ENCODE data around the gene VILL. TPM values are rescaled to one million over a fixed set of nuclear protein-coding genes. Genes with fewer than 3 reads are reported as not detected.

The VILL gene
- polyA plus RNA-seq, 2 donors = 4.9 to 16.7 TPM

DNA sequence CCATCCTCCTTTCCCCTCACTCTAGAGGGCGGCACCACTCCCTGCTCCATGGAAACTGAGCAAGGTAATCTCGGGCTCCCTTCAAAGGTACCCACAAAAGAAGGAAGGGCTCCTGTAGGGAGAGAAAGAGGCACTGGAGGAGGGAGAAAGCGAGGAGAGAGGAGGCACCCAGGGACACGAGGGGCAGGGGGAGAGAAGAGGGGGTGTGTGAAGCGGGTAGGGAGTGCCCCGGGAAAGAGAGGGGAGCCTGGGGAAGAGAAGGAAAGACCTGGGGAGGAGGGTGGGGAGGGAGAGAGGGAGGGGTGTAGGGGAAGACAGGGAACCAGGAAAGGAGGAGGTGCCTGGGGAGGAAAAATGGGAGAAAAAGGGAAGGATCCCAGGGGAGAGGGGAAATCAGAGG, 523 bp downstream of the VILL start:
- Histone ChIP-seq H3K36me3 (ENCODE audit: control insufficient read depth in 2 of 2, insufficient read depth in 2 of 2, low read length in 1 of 2) (peaks cover 0 to 6% of the 10 kb centered on the region in 2 donors), H3K27ac (ENCODE audit: low read depth in 2 of 2, low read length in 1 of 2) (no peak overlapping the region), H3K9me3 (ENCODE audit: control insufficient read depth in 2 of 2, insufficient read depth in 1 of 2, low read depth in 1 of 2, low read length in 1 of 2) (no peaks in the 10 kb centered on the region), H3K4me1 (ENCODE audit: control insufficient read depth in 2 of 2, insufficient read depth in 2 of 2, low read length in 1 of 2) (peaks cover 9 to 36% of the 10 kb centered on the region in 2 donors), H3K4me3 (ENCODE audit: low read depth in 1 of 2, low read length in 2 of 2) (peak overlapping the region in 1 of 2 donors; percentile 17), H3K27me3 (ENCODE audit: control insufficient read depth in 1 of 2, insufficient read depth in 2 of 2, low read length in 2 of 2) (no peaks in the 10 kb centered on the region)
- 49% methylated on average over 6 of the region's 6 CpGs for WGBS, 2 donors

DNA sequence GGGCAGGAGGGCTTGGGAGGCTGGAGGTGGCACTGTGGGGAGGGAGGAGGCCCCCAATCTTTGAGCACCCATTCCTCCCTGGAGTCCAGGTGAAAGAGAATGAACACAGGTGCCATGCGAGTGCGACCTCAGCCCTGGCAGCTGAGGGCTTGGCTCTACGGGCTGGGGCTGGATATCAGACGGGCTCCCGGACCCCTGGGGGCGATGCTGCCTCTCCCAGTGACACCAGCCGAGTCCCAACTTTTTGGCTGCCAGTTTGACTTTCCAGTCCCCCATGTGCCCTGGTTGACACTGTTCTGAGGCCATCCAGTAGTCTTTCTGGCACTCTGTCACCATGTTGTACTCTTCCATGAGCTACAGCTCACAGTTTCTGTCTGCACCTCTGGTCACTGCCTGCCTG, 1.2 kb downstream of the VILL start:
- H3K4me1 ChIP-seq (ENCODE audit: control insufficient read depth in 2 of 2, insufficient read depth in 2 of 2, low read length in 1 of 2) = peaks cover 3 to 30% of the 10 kb centered on the region in 2 donors

DNA sequence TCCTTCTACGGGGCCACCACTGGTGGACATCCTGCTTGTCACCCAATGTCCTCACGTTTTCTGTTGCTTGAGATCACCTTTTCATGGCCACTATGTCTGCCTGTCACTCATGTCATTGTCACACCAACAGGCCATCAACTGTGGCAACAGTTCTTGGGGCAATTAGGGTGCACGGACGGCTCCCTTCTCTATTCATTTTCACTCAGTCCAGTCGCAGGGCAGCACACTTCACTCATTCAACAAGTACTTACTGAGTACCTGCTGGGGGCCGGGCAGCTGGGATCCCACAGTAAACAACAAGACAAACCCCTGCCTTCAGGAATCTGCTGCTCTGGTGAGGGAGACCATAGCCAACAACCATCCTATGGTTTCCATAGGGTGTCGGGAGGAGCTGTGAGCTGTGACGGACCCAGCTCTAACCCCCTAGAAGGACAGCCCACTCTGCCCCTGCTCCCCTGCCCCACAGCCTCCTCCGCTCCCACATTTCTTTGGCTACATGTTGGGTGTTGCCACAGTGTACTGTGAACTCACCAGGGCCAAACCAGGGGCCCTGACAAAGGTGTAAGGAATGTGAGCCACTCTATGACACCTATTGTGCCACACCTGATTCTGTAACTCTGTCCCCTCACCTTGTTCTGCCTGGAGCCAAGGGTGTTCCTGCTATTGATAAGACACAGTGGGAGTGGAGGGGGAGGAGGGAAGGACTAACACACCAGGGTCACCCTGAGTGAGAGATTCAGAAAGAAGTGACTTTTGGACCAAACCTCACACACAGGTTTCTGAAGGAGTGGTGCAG, 1.9 kb downstream of the VILL start:
- Histone ChIP-seq H3K4me3 (ENCODE audit: low read depth in 1 of 2, low read length in 2 of 2) (no peak overlapping the region), H3K9me3 (ENCODE audit: control insufficient read depth in 2 of 2, insufficient read depth in 1 of 2, low read depth in 1 of 2, low read length in 1 of 2) (no peaks in the 10 kb centered on the region), H3K27me3 (ENCODE audit: control insufficient read depth in 1 of 2, insufficient read depth in 2 of 2, low read length in 2 of 2) (no peaks in the 10 kb centered on the region), H3K36me3 (ENCODE audit: control insufficient read depth in 2 of 2, insufficient read depth in 2 of 2, low read length in 1 of 2) (peaks cover 0 to 6% of the 10 kb centered on the region in 2 donors), H3K4me1 (ENCODE audit: control insufficient read depth in 2 of 2, insufficient read depth in 2 of 2, low read length in 1 of 2) (peaks cover 0 to 29% of the 10 kb centered on the region in 2 donors), H3K27ac (ENCODE audit: low read depth in 2 of 2, low read length in 1 of 2) (peak overlapping the region; percentile 62 to 83)
- 82 to 89% methylated on average over 9 of the region's 9 CpGs for WGBS, 2 donors

More for the DNA sequence above, 1.2 kb downstream of the VILL start:
- Histone ChIP-seq H3K27me3 (ENCODE audit: control insufficient read depth in 1 of 2, insufficient read depth in 2 of 2, low read length in 2 of 2) (no peaks in the 10 kb centered on the region), H3K27ac (ENCODE audit: low read depth in 2 of 2, low read length in 1 of 2) (peak overlapping the region in 1 of 2 donors; percentile 27), H3K36me3 (ENCODE audit: control insufficient read depth in 2 of 2, insufficient read depth in 2 of 2, low read length in 1 of 2) (peaks cover 0 to 6% of the 10 kb centered on the region in 2 donors), H3K9me3 (ENCODE audit: control insufficient read depth in 2 of 2, insufficient read depth in 1 of 2, low read depth in 1 of 2, low read length in 1 of 2) (no peaks in the 10 kb centered on the region), H3K4me3 (ENCODE audit: low read depth in 1 of 2, low read length in 2 of 2) (no peak overlapping the region)
- 80 to 86% methylated on average over 7 of the region's 7 CpGs for WGBS, 2 donors

DNA sequence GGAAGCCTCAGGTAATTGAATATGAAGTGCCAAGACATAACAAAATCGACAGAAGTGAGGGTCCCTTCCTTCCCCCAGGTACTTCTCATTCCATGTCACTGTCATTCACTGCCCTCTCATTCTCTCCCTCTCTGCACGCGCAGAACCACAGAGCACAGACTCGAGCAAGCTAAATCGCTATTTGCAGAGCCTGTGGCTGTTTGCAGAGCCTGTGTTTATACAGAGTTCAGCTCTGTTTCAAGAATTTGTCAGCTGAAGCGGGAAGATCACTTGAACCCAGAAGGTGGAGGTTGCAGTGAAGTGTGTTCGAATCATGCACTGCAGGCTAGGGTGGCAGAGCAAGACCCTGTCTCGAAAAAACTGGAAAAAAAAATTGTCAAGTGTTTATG, 2.5 kb downstream of the VILL start:
- WGBS, 2 donors = 61 to 77% methylated on average over 8 of the region's 8 CpGs
- Histone ChIP-seq H3K27ac (ENCODE audit: low read depth in 2 of 2, low read length in 1 of 2) (peak overlapping the region; percentile 83 to 85), H3K27me3 (ENCODE audit: control insufficient read depth in 1 of 2, insufficient read depth in 2 of 2, low read length in 2 of 2) (no peaks in the 10 kb centered on the region), H3K36me3 (ENCODE audit: control insufficient read depth in 2 of 2, insufficient read depth in 2 of 2, low read length in 1 of 2) (peaks cover 0 to 6% of the 10 kb centered on the region in 2 donors), H3K4me3 (ENCODE audit: low read depth in 1 of 2, low read length in 2 of 2) (no peak overlapping the region), H3K9me3 (ENCODE audit: control insufficient read depth in 2 of 2, insufficient read depth in 1 of 2, low read depth in 1 of 2, low read length in 1 of 2) (no peaks in the 10 kb centered on the region), H3K4me1 (ENCODE audit: control insufficient read depth in 2 of 2, insufficient read depth in 2 of 2, low read length in 1 of 2) (peaks cover 0 to 26% of the 10 kb centered on the region in 2 donors)

DNA sequence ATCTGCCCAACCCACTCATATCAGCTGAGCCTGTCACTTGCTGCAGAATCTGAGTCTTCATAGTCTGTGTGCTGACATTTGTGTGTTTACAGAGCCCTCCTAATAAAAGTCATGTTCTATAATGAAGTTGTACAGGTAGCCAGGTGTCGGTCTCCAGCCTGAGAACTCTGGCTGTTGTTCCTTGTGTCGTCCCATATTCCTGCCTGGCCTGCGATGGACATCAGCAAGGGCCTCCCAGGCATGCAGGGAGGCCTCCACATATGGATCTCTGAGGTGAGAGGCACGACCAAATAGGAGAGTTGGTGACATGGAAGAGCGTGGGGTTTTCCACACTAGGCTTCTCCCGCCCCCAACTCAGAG, 2.9 kb downstream of the VILL start:
- no peaks in the 10 kb centered on the region for H3K9me3 ChIP-seq (ENCODE audit: control insufficient read depth in 2 of 2, insufficient read depth in 1 of 2, low read depth in 1 of 2, low read length in 1 of 2)
- H3K36me3 ChIP-seq (ENCODE audit: control insufficient read depth in 2 of 2, insufficient read depth in 2 of 2, low read length in 1 of 2) = peaks cover 0 to 6% of the 10 kb centered on the region in 2 donors
- peaks cover 0 to 29% of the 10 kb centered on the region in 2 donors for H3K4me1 ChIP-seq (ENCODE audit: control insufficient read depth in 2 of 2, insufficient read depth in 2 of 2, low read length in 1 of 2)
- peak overlapping the region; percentile 73 to 81 for H3K4me3 ChIP-seq (ENCODE audit: low read depth in 1 of 2, low read length in 2 of 2)
- H3K27me3 ChIP-seq (ENCODE audit: control insufficient read depth in 1 of 2, insufficient read depth in 2 of 2, low read length in 2 of 2) = no peaks in the 10 kb centered on the region
- 48 to 55% methylated on average over 6 of the region's 6 CpGs for whole genome bisulfite sequencing, 2 donors
- H3K27ac ChIP-seq (ENCODE audit: low read depth in 2 of 2, low read length in 1 of 2) = peak overlapping the region; percentile 83 to 85

DNA sequence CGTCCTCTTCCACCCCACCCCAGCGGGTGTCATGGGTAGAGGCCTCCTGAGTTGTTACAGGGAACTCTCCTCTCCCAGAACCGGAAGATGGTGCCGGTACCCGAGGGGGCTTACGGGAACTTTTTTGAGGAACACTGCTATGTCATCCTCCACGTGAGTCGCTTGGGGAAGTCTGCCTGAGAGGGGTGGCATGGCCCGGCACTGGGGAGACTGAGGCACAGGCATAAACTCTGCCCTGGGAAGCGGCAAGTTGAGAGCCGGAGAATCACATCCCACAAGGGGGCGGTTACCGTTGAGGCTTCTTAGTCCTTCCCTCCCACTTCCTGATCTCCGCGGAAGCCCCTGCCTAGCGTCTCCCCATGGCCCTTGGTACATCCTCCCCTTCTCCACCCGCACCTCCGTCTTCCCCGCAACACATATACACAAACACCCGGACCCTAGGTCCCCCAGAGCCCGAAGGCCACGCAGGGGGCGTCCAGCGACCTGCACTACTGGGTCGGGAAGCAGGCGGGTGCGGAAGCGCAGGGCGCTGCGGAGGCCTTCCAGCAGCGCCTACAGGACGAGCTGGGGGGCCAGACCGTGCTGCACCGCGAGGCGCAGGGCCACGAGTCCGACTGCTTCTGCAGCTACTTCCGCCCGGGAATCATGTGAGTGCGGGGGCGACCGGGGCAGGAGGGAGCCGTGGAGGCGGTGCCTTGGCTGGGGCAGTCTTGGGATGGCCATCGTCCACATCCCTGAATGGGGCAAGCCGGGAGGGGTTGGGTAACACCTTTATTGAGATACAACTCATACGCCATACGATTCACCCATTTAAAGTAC, 3.4 kb downstream of the VILL start:
- Histone ChIP-seq H3K9me3 (ENCODE audit: control insufficient read depth in 2 of 2, insufficient read depth in 1 of 2, low read depth in 1 of 2, low read length in 1 of 2) (no peaks in the 10 kb centered on the region), H3K4me3 (ENCODE audit: low read depth in 1 of 2, low read length in 2 of 2) (peak overlapping the region; percentile 73 to 81), H3K27ac (ENCODE audit: low read depth in 2 of 2, low read length in 1 of 2) (peak overlapping the region; percentile 83 to 85), H3K27me3 (ENCODE audit: control insufficient read depth in 1 of 2, insufficient read depth in 2 of 2, low read length in 2 of 2) (no peaks in the 10 kb centered on the region), H3K36me3 (ENCODE audit: control insufficient read depth in 2 of 2, insufficient read depth in 2 of 2, low read length in 1 of 2) (peaks cover 0 to 6% of the 10 kb centered on the region in 2 donors), H3K4me1 (ENCODE audit: control insufficient read depth in 2 of 2, insufficient read depth in 2 of 2, low read length in 1 of 2) (peaks cover 0 to 32% of the 10 kb centered on the region in 2 donors)
- 2 to 11% methylated on average over 48 to 49 of the region's 49 CpGs for WGBS, 2 donors

DNA sequence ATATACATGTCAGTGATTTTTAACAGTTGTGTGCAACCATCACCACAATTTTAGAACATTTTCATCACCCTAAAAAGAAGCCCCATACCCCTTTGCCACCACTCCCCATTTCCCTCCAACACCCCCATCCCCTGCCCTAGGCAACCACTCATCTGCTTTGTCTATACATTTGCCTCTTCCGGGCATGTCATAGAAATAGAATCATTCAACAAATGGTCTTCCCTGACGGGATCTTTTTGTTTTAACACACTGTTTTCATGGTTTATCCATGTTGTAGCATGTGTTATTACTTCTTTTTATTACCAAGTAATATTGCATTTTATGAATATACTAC, 4.0 kb downstream of the VILL start:
- Histone ChIP-seq H3K27ac (ENCODE audit: low read depth in 2 of 2, low read length in 1 of 2) (peak overlapping the region in 1 of 2 donors; percentile 83), H3K4me3 (ENCODE audit: low read depth in 1 of 2, low read length in 2 of 2) (peak overlapping the region; percentile 73 to 81), H3K4me1 (ENCODE audit: control insufficient read depth in 2 of 2, insufficient read depth in 2 of 2, low read length in 1 of 2) (peaks cover 0 to 32% of the 10 kb centered on the region in 2 donors), H3K27me3 (ENCODE audit: control insufficient read depth in 1 of 2, insufficient read depth in 2 of 2, low read length in 2 of 2) (no peaks in the 10 kb centered on the region), H3K36me3 (ENCODE audit: control insufficient read depth in 2 of 2, insufficient read depth in 2 of 2, low read length in 1 of 2) (peaks cover 0 to 10% of the 10 kb centered on the region in 2 donors), H3K9me3 (ENCODE audit: control insufficient read depth in 2 of 2, insufficient read depth in 1 of 2, low read depth in 1 of 2, low read length in 1 of 2) (no peaks in the 10 kb centered on the region)
- WGBS, 2 donors = 12 to 26% methylated on average over 2 of the region's 2 CpGs

DNA sequence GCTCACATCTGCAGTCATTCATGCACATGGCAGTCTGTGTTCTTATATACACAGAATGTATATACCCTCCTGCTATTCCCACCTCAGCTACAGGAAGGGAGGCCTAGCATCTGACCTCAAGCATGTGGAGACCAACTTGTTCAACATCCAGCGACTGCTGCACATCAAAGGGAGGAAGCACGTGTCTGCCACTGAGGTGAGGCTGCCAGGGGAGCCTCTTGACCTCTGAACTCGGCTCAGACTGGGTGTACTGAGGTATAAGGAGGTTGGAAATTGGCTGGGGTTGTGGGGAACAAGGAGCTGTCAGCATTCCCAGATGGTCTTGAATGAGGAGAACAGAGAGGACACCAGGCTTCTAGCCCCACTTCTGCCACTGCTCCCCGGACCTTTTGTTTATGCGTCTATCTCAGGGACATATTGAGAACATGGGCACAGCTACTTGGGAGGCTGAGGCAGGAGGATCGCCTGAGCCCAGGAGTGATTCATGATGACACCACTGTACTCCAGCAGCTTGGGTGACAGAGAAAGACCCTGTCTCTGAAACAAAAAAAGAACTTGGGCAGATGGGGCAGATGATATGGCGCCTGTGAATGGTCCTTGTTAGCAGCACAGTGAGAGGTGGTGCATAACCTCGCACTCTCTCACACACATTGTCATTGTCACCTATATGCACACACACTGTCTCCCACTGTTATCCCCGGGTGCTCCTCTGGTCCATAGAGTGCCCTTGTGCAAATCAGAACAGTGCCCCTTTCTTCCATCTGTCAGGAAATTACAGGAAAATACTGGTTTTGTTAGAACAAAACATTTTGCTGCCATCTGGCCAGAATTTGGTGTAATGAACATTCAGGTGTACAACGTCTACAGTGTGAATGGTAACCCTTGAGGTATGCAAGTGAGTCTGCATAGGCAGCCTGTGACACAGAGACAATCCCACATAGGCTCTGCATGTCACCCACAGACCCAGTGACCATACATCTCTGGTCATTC, 5.4 kb downstream of the VILL start:
- Histone ChIP-seq H3K9me3 (ENCODE audit: control insufficient read depth in 2 of 2, insufficient read depth in 1 of 2, low read depth in 1 of 2, low read length in 1 of 2) (no peaks in the 10 kb centered on the region), H3K27ac (ENCODE audit: low read depth in 2 of 2, low read length in 1 of 2) (peak overlapping the region in 1 of 2 donors; percentile 14), H3K36me3 (ENCODE audit: control insufficient read depth in 2 of 2, insufficient read depth in 2 of 2, low read length in 1 of 2) (peaks cover 0 to 10% of the 10 kb centered on the region in 2 donors), H3K4me3 (ENCODE audit: low read depth in 1 of 2, low read length in 2 of 2) (no peak overlapping the region), H3K27me3 (ENCODE audit: control insufficient read depth in 1 of 2, insufficient read depth in 2 of 2, low read length in 2 of 2) (no peaks in the 10 kb centered on the region), H3K4me1 (ENCODE audit: control insufficient read depth in 2 of 2, insufficient read depth in 2 of 2, low read length in 1 of 2) (peaks cover 0 to 28% of the 10 kb centered on the region in 2 donors)
- 81 to 82% methylated on average over 10 of the region's 10 CpGs for WGBS, 2 donors

DNA sequence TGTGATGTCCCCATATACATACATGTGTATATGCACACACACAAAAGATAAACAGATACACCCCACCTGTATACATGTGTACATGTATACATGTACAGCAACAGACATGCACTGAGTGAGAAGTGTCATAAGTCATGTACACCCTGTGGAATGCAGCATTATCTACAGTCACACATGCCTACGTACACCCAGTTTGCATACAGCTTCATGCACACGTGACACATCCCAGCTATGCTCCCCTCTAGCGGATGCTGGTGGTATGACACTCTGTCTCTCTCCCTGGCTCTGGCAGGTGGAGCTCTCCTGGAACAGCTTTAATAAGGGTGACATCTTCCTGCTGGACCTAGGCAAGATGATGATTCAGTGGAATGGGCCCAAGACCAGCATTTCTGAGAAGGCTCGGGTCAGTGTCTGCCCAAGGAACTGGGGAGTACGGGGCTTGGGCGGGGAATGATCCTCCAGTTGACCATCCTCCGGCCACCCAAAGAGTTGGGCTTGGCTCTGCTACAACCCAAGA, 6.3 kb downstream of the VILL start:
- peaks cover 0 to 26% of the 10 kb centered on the region in 2 donors for H3K4me1 ChIP-seq (ENCODE audit: control insufficient read depth in 2 of 2, insufficient read depth in 2 of 2, low read length in 1 of 2)
- no peaks in the 10 kb centered on the region for H3K9me3 ChIP-seq (ENCODE audit: control insufficient read depth in 2 of 2, insufficient read depth in 1 of 2, low read depth in 1 of 2, low read length in 1 of 2)
- H3K4me3 ChIP-seq (ENCODE audit: low read depth in 1 of 2, low read length in 2 of 2) = no peak overlapping the region
- WGBS, 2 donors = 45 to 48% methylated on average over 7 of the region's 7 CpGs
- no peak overlapping the region for H3K27ac ChIP-seq (ENCODE audit: low read depth in 2 of 2, low read length in 1 of 2)
- peaks cover 0 to 15% of the 10 kb centered on the region in 2 donors for H3K36me3 ChIP-seq (ENCODE audit: control insufficient read depth in 2 of 2, insufficient read depth in 2 of 2, low read length in 1 of 2)
- H3K27me3 ChIP-seq (ENCODE audit: control insufficient read depth in 1 of 2, insufficient read depth in 2 of 2, low read length in 2 of 2) = no peaks in the 10 kb centered on the region

Data from esophagus (tissue), 2 donors.